ENCODE measurements around the gene AKR1C1.
"Not testable (repeated sequence)": the region's sequence is repeated elsewhere in the genome, so short reads cannot be mapped to it uniquely, and the experiment has no call there.

Gene AKR1C1

GRCh38 chr10:4962876-4963814 is at the start of gene AKR1C1:
AKR1C1 (plus strand) TSS chr10:4963415; CDS start chr10:4963445, 30 bp downstream.
- not testable (repeated sequence) for H3K36me3 ChIP-seq (ENCODE audit: insufficient read depth, low read length); H3K9me3 ChIP-seq (ENCODE audit: low read length); H3K4me2 ChIP-seq (ENCODE audit: low read length); H4K20me1 ChIP-seq (ENCODE audit: insufficient read depth, low read length); H3F3A ChIP-seq (ENCODE audit: insufficient read depth, low read length); H3K4me1 ChIP-seq (ENCODE audit: insufficient read depth, low read length, severe bottlenecking); H3K9me2 ChIP-seq (ENCODE audit: low read depth, low read length); H3K9ac ChIP-seq (ENCODE audit: low read length); H3K4me3 ChIP-seq (ENCODE audit: low read depth, low read length, poor library complexity, severe bottlenecking); H3K27ac ChIP-seq (ENCODE audit: low read depth, low read length, poor library complexity, severe bottlenecking); H2AFZ ChIP-seq (ENCODE audit: low read length); H3K27me3 ChIP-seq (ENCODE audit: insufficient read depth, low read length); H3K79me2 ChIP-seq (ENCODE audit: insufficient read depth, low read length)

GRCh38 chr10:4914213-4914850 is 48.9 kb upstream of the AKR1C1 start:
- H3F3A ChIP-seq (ENCODE audit: insufficient read depth, low read length) = no peaks in the 10 kb centered on the region
- no peak overlapping the region for H3K27ac ChIP-seq (ENCODE audit: low read depth, low read length, poor library complexity, severe bottlenecking)
- H2AFZ ChIP-seq (ENCODE audit: low read length) = no peak overlapping the region
- H3K27me3 ChIP-seq (ENCODE audit: insufficient read depth, low read length) = no peaks in the 10 kb centered on the region
- no peak overlapping the region for H3K9ac ChIP-seq (ENCODE audit: low read length)
- no peaks in the 10 kb centered on the region for H3K36me3 ChIP-seq (ENCODE audit: insufficient read depth, low read length)
- no peaks in the 10 kb centered on the region for H4K20me1 ChIP-seq (ENCODE audit: insufficient read depth, low read length)
- no peaks in the 10 kb centered on the region for H3K4me1 ChIP-seq (ENCODE audit: insufficient read depth, low read length, severe bottlenecking)
- H3K4me2 ChIP-seq (ENCODE audit: low read length) = no peak overlapping the region
- no peaks in the 10 kb centered on the region for H3K9me2 ChIP-seq (ENCODE audit: low read depth, low read length)
- H3K79me2 ChIP-seq (ENCODE audit: insufficient read depth, low read length) = no peaks in the 10 kb centered on the region
- TF ChIP-seq CTCF (IDR thresholded peaks at IDR 0.05; ENCODE audit: low read length) (no peak), EZH2 (IDR thresholded peaks at IDR 0.05; ENCODE audit: borderline replicate concordance, low read length) (no peak)
- H3K9me3 ChIP-seq (ENCODE audit: low read length) = no peaks in the 10 kb centered on the region
- no peak overlapping the region for H3K4me3 ChIP-seq (ENCODE audit: low read depth, low read length, poor library complexity, severe bottlenecking)

GRCh38 chr10:4916086-4916716 is 47.0 kb upstream of the AKR1C1 start:
- H3K36me3 ChIP-seq (ENCODE audit: insufficient read depth, low read length) = no peaks in the 10 kb centered on the region
- H3F3A ChIP-seq (ENCODE audit: insufficient read depth, low read length) = no peaks in the 10 kb centered on the region
- H3K4me3 ChIP-seq (ENCODE audit: low read depth, low read length, poor library complexity, severe bottlenecking) = no peak overlapping the region
- H4K20me1 ChIP-seq (ENCODE audit: insufficient read depth, low read length) = no peaks in the 10 kb centered on the region
- no peak overlapping the region for H2AFZ ChIP-seq (ENCODE audit: low read length)
- no peak for TF ChIP-seq EZH2 (IDR thresholded peaks at IDR 0.05; ENCODE audit: borderline replicate concordance, low read length)
- no peak overlapping the region for H3K27ac ChIP-seq (ENCODE audit: low read depth, low read length, poor library complexity, severe bottlenecking)
- no peak overlapping the region for H3K4me2 ChIP-seq (ENCODE audit: low read length)
- no peaks in the 10 kb centered on the region for H3K79me2 ChIP-seq (ENCODE audit: insufficient read depth, low read length)
- H3K9me2 ChIP-seq (ENCODE audit: low read depth, low read length) = no peaks in the 10 kb centered on the region
- no peaks in the 10 kb centered on the region for H3K9me3 ChIP-seq (ENCODE audit: low read length)
- H3K9ac ChIP-seq (ENCODE audit: low read length) = no peak overlapping the region
- no peaks in the 10 kb centered on the region for H3K4me1 ChIP-seq (ENCODE audit: insufficient read depth, low read length, severe bottlenecking)
- H3K27me3 ChIP-seq (ENCODE audit: insufficient read depth, low read length) = no peaks in the 10 kb centered on the region

- Histone ChIP-seq H4K20me1 (ENCODE audit: insufficient read depth, low read length) (no peaks in the 10 kb centered on the region), H3K9me2 (ENCODE audit: low read depth, low read length) (no peaks in the 10 kb centered on the region), H3K4me3 (ENCODE audit: low read depth, low read length, poor library complexity, severe bottlenecking) (no peak overlapping the region), H3K27me3 (ENCODE audit: insufficient read depth, low read length) (no peaks in the 10 kb centered on the region), H3K4me1 (ENCODE audit: insufficient read depth, low read length, severe bottlenecking) (no peaks in the 10 kb centered on the region), H3F3A (ENCODE audit: insufficient read depth, low read length) (no peaks in the 10 kb centered on the region), H3K4me2 (ENCODE audit: low read length) (no peak overlapping the region), H3K9ac (ENCODE audit: low read length) (no peak overlapping the region), H3K79me2 (ENCODE audit: insufficient read depth, low read length) (no peaks in the 10 kb centered on the region), H3K36me3 (ENCODE audit: insufficient read depth, low read length) (no peaks in the 10 kb centered on the region), H2AFZ (ENCODE audit: low read length) (no peak overlapping the region), H3K27ac (ENCODE audit: low read depth, low read length, poor library complexity, severe bottlenecking) (no peak overlapping the region), H3K9me3 (ENCODE audit: low read length) (no peaks in the 10 kb centered on the region)
- TF ChIP-seq CTCF (IDR thresholded peaks at IDR 0.05; ENCODE audit: low read length) (no peak), EZH2 (IDR thresholded peaks at IDR 0.05; ENCODE audit: borderline replicate concordance, low read length) (no peak)
Measured at GRCh38 chr10:4918236-4918635, 45.0 kb upstream of the AKR1C1 start.

- H3K27me3 ChIP-seq (ENCODE audit: insufficient read depth, low read length); H3K9me3 ChIP-seq (ENCODE audit: low read length); H2AFZ ChIP-seq (ENCODE audit: low read length); H3K27ac ChIP-seq (ENCODE audit: low read depth, low read length, poor library complexity, severe bottlenecking); H3K9ac ChIP-seq (ENCODE audit: low read length); H3K36me3 ChIP-seq (ENCODE audit: insufficient read depth, low read length); H3K9me2 ChIP-seq (ENCODE audit: low read depth, low read length); H3K4me3 ChIP-seq (ENCODE audit: low read depth, low read length, poor library complexity, severe bottlenecking); H4K20me1 ChIP-seq (ENCODE audit: insufficient read depth, low read length); H3K4me2 ChIP-seq (ENCODE audit: low read length); H3F3A ChIP-seq (ENCODE audit: insufficient read depth, low read length); H3K4me1 ChIP-seq (ENCODE audit: insufficient read depth, low read length, severe bottlenecking); H3K79me2 ChIP-seq (ENCODE audit: insufficient read depth, low read length): not testable (repeated sequence)
Measured at GRCh38 chr10:4924482-4924881, 38.7 kb upstream of the AKR1C1 start.

Data from OCI-LY1 (cell line).